Activated naive CD4-positive, alpha-beta T cell treated with anti-CD3 and anti-CD28 coated beads, Interleukin-2, amount 10 ng/mL, durations not matched to agents 7 days and 5 days (primary cell): ENCODE data around the gene ST7.
"Not testable (repeated sequence)": the region's sequence is repeated elsewhere in the genome, so short reads cannot be mapped to it uniquely, and the experiment has no call there.

Source experiments
- CTCF ChIA-PET: fragments of 350-600 bp; sonication (Branson Sonifier 250); formaldehyde crosslinking; loops from one replicate; lab custom pipeline; 2021; ENCODE audit warnings: antibody characterized with exemption; lab: Charles Lee
- DNase-seq: peaks from one replicate; pipeline ENCODE4 v3.0.0-alpha.2; 2020
- H3K27ac Mint-ChIP-seq: one replicate; pipeline ENCODE4 v1.8.0; 2021; ENCODE audit warnings: mild to moderate bottlenecking, moderate library complexity, mixed read lengths
- H3K27me3 Mint-ChIP-seq: one replicate; pipeline ENCODE4 v1.8.0; 2021; ENCODE audit warnings: mild to moderate bottlenecking, mixed read lengths
- H3K36me3 Mint-ChIP-seq: one replicate; pipeline ENCODE4 v1.8.0; 2021; ENCODE audit warnings: mixed read lengths
- H3K4me1 Mint-ChIP-seq: one replicate; pipeline ENCODE4 v1.8.0; 2021; ENCODE audit warnings: mixed read lengths
- H3K4me3 Mint-ChIP-seq: one replicate; pipeline ENCODE4 v1.8.0; 2021; ENCODE audit warnings: mild to moderate bottlenecking, moderate library complexity, mixed read lengths
- H3K9me3 Mint-ChIP-seq: one replicate; pipeline ENCODE4 v1.8.0; 2021; ENCODE audit warnings: mixed read lengths

Gene ST7

GRCh38 chr7:116975024-116975423, 21.7 kb downstream of the ST7 start:
- H3K27ac Mint-ChIP-seq, H3K4me3 Mint-ChIP-seq, H3K4me1 Mint-ChIP-seq, H3K9me3 Mint-ChIP-seq, CTCF ChIA-PET, H3K27me3 Mint-ChIP-seq, H3K36me3 Mint-ChIP-seq, DNase-seq: not testable (repeated sequence)

DNA sequence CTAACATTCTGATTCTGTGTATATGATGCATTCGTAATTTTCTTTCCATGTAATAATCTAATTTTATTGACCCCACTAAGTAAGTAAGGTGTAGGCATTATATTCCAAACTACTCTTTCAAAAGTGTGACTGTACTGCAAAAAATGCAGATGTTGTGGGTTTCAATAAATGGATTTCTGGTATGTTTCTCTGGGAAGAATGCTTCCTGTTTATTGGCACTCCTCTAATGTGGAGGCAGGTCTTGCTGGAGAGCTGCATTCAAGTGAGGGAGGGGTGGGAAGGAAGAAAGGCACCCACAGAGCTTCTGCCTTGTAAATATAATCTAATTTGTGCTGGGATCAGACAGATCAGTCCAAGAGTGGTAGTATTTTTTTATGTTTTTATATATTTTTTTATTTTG, 23.9 kb downstream of the ST7 start:
- H3K36me3 Mint-ChIP-seq = no peaks in the 10 kb centered on the region
- no peaks in the 10 kb centered on the region for H3K4me1 Mint-ChIP-seq
- H3K4me3 Mint-ChIP-seq = no peak overlapping the region
- no peak overlapping the region for H3K27ac Mint-ChIP-seq
- CTCF ChIA-PET = interaction anchor here (1.2 kb wide), 1 partner anchor 11 kb away, joined by 3 read pairs; no protein-coding TSS in a partner anchor
- H3K9me3 Mint-ChIP-seq = no peaks in the 10 kb centered on the region
- no peak for DNase-seq
- peaks cover 4% of the 10 kb centered on the region for H3K27me3 Mint-ChIP-seq

- H3K9me3 Mint-ChIP-seq = no peaks in the 10 kb centered on the region
- CTCF ChIA-PET = interaction anchor here (1.2 to 1.5 kb wide), 2 partner anchors 10 to 12 kb away, joined by 3 to 4 read pairs; no protein-coding TSS in a partner anchor
- no peaks in the 10 kb centered on the region for H3K36me3 Mint-ChIP-seq
- H3K27me3 Mint-ChIP-seq = no peaks in the 10 kb centered on the region
- DNase-seq = no peak
- H3K4me3 Mint-ChIP-seq = no peak overlapping the region
- H3K4me1 Mint-ChIP-seq = no peaks in the 10 kb centered on the region
- H3K27ac Mint-ChIP-seq = no peak overlapping the region
These were observed 24.7 kb downstream of the ST7 start for GRCh38 chr7:116978006-116978405.

- H3K4me3 Mint-ChIP-seq = no peak overlapping the region
- no peak for DNase-seq
- H3K27me3 Mint-ChIP-seq = no peaks in the 10 kb centered on the region
- no peak overlapping the region for H3K27ac Mint-ChIP-seq
- no peaks in the 10 kb centered on the region for H3K4me1 Mint-ChIP-seq
- H3K36me3 Mint-ChIP-seq = no peaks in the 10 kb centered on the region
- H3K9me3 Mint-ChIP-seq = no peaks in the 10 kb centered on the region
- CTCF ChIA-PET = no interaction called here
These were observed 26.1 kb downstream of the ST7 start for GRCh38 chr7:116979430-116979829.

GRCh38 chr7:116980354-116980753, 27.1 kb downstream of the ST7 start:
- no peaks in the 10 kb centered on the region for H3K36me3 Mint-ChIP-seq
- H3K4me1 Mint-ChIP-seq = no peaks in the 10 kb centered on the region
- no peak overlapping the region for H3K27ac Mint-ChIP-seq
- DNase-seq = no peak
- H3K27me3 Mint-ChIP-seq = no peaks in the 10 kb centered on the region
- H3K9me3 Mint-ChIP-seq = no peaks in the 10 kb centered on the region
- CTCF ChIA-PET = no interaction called here
- no peak overlapping the region for H3K4me3 Mint-ChIP-seq

DNA sequence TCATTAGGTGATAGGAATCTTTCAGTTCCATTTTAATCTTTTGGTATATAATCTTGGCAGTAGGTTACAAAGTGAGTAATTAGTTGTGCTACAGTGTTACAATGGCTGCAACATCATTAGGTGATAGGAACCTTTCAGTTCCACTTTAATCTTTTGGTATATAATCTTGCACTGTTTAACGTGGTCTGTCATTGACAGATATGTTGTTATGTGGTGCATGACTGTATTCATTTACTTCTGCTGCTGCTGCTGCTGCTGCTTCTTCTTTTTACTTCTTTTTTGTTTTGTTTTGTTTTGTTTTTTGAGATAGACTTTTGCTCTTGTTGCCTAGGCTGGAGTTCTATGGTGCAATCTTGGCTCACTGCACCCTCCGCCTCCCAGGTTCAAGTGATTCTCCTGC, 28.6 kb downstream of the ST7 start:
- CTCF ChIA-PET = interaction anchor here (0.7 to 1.1 kb wide), 2 partner anchors 136 to 146 kb away, joined by 3 read pairs; no protein-coding TSS in a partner anchor
- Mint-ChIP-seq H3K27me3 (no peaks in the 10 kb centered on the region), H3K9me3 (no peaks in the 10 kb centered on the region)

GRCh38 chr7:116984511-116984910, 31.2 kb downstream of the ST7 start:
- Mint-ChIP-seq H3K36me3 (no peaks in the 10 kb centered on the region), H3K4me1 (no peaks in the 10 kb centered on the region), H3K9me3 (no peaks in the 10 kb centered on the region), H3K4me3 (no peak overlapping the region), H3K27me3 (peaks cover 5% of the 10 kb centered on the region), H3K27ac (no peak overlapping the region)
- CTCF ChIA-PET = interaction anchor here (0.7 to 8.0 kb wide), 18 partner anchors 12 to 150 kb away, joined by 3 to 103 read pairs (median 6); no protein-coding TSS in a partner anchor
- no peak for DNase-seq

More for the DNA sequence above, 28.6 kb downstream of the ST7 start:
- no peaks in the 10 kb centered on the region for H3K36me3 Mint-ChIP-seq
- DNase-seq = no peak
- no peaks in the 10 kb centered on the region for H3K4me1 Mint-ChIP-seq
- H3K27ac Mint-ChIP-seq = no peak overlapping the region
- no peak overlapping the region for H3K4me3 Mint-ChIP-seq

- no peak for DNase-seq
- H3K4me1 Mint-ChIP-seq = no peaks in the 10 kb centered on the region
- CTCF ChIA-PET = interaction anchor here (0.7 to 8.0 kb wide), 22 partner anchors 11 to 155 kb away, joined by 3 to 103 read pairs (median 6); no protein-coding TSS in a partner anchor
- no peaks in the 10 kb centered on the region for H3K9me3 Mint-ChIP-seq
- no peak overlapping the region for H3K27ac Mint-ChIP-seq
- H3K4me3 Mint-ChIP-seq = no peak overlapping the region
- H3K36me3 Mint-ChIP-seq = no peaks in the 10 kb centered on the region
- H3K27me3 Mint-ChIP-seq = peaks cover 9% of the 10 kb centered on the region
These were observed 31.6 kb downstream of the ST7 start for GRCh38 chr7:116984917-116985316.

DNA sequence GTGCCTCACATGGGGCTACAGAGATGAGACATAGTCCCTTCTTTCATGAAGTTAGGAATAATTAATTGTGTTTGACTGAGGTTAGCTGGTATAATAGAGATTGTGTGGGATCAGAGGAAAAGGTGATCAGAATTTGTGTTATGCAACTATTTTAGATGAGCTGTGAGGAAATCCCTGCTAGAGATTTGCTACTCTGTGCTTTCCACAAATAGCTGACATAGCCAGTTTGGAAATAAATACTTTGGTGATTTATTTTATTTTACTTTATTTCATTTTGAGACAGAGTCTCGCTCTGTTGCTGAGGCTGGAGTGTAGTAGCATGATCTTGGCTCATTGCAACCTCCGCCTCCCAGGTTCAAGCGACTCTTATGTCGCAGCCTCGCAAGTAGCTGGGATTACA, 32.3 kb downstream of the ST7 start:
- no peak overlapping the region for H3K27ac Mint-ChIP-seq
- CTCF ChIA-PET = interaction anchor here (0.6 to 8.0 kb wide), 19 partner anchors 10 to 975 kb away, joined by 3 to 103 read pairs (median 6); no protein-coding TSS in a partner anchor
- no peak for DNase-seq
- no peaks in the 10 kb centered on the region for H3K4me1 Mint-ChIP-seq
- no peak overlapping the region for H3K4me3 Mint-ChIP-seq
- no peaks in the 10 kb centered on the region for H3K9me3 Mint-ChIP-seq
- H3K27me3 Mint-ChIP-seq = peaks cover 9% of the 10 kb centered on the region
- H3K36me3 Mint-ChIP-seq = no peaks in the 10 kb centered on the region

DNA sequence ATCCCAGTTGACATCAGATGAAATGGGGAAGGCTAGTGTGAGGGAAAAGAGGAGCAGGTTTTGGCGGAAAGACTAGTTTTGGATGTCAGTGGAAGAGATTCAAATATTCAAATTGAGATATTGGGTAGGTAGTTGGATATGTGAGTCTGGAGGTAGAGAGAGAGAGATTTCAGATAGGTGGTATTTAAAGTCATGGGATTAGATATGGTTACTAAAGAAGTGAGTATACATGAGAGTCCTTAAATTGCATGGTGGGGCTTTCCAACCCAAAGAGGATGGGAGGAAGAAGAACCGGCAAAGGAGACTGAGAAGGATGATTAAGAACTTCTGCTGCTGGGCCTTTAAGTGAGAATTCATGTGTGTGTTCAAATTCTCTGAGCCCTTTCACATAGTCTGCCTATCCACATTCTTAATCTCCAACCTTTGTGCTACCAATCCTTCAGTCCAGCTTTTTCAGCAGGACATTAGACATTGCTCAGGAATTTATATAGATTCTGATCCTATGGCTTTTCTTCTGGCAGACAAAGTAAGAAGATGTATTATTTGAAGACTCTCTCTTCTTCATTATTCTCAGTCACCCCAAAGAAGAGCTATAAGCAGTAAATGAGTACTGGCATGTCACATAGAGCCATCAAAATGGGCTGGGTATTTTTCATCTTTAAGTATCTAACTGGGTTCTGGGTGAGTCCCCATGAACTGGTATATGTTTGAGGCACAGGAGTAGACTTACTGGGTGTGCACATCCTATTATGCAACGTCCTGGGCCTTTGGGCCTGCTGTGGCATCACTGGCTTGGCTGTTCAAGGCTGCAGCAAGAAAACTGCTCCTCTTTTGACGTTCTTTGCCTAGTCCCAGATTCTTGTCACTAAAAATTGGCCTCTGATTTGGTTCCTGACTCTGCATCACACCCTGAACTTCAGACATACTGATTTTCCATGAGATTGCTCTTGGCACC, 33.6 kb downstream of the ST7 start:
- Mint-ChIP-seq H3K27me3 (peaks cover 17% of the 10 kb centered on the region), H3K4me1 (no peaks in the 10 kb centered on the region), H3K9me3 (no peaks in the 10 kb centered on the region), H3K4me3 (no peak overlapping the region), H3K27ac (no peak overlapping the region), H3K36me3 (no peaks in the 10 kb centered on the region)
- CTCF ChIA-PET = interaction anchor here (0.7 to 8.0 kb wide), 9 partner anchors 17 to 145 kb away, joined by 3 to 103 read pairs (median 5); no protein-coding TSS in a partner anchor
- no peak for DNase-seq

DNA sequence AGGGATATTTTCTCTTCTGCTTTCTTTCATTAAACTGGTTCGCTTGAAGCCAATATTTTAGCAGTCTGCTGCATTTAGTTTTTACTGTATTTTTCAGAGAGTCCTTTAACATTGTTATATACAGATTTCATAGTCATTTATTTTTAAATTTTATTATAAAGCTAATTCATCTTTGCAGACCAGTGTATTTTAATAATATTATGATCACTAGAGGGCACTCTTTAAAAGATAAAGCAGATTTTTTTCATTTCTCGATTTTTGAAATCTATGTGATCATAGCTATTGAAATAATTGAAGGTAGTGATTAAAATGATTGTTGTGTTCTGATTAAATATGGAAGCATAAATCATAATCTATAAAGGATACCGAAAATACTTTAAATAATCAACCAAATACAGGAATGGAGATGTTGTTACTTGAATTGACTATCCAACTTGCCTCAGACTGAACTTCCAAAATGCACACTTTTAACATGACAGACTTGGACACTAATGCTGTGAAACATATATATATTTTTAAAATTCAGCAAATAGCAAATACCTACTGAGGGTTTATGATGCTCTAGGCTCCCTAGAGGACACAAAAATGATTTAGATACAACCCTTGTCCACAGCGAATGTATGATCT, 35.2 kb downstream of the ST7 start:
- CTCF ChIA-PET = interaction anchor here (0.8 to 8.0 kb wide), 16 partner anchors 11 to 143 kb away, joined by 3 to 103 read pairs (median 4); no protein-coding TSS in a partner anchor

GRCh38 chr7:116990056-116990455, 36.8 kb downstream of the ST7 start:
- CTCF ChIA-PET = interaction anchor here (1.5 to 8.0 kb wide), 5 partner anchors 12 to 136 kb away, joined by 4 to 103 read pairs (median 38); no protein-coding TSS in a partner anchor
- no peak for DNase-seq
- Mint-ChIP-seq H3K27me3 (peaks cover 32% of the 10 kb centered on the region), H3K36me3 (no peaks in the 10 kb centered on the region), H3K4me3 (no peak overlapping the region), H3K4me1 (no peaks in the 10 kb centered on the region), H3K27ac (no peak overlapping the region), H3K9me3 (no peaks in the 10 kb centered on the region)

More for the DNA sequence above, 35.2 kb downstream of the ST7 start:
- Mint-ChIP-seq H3K27ac (no peak overlapping the region), H3K4me3 (no peak overlapping the region), H3K9me3 (no peaks in the 10 kb centered on the region), H3K4me1 (no peaks in the 10 kb centered on the region), H3K27me3 (peaks cover 28% of the 10 kb centered on the region), H3K36me3 (no peaks in the 10 kb centered on the region)
- DNase-seq = no peak

DNA sequence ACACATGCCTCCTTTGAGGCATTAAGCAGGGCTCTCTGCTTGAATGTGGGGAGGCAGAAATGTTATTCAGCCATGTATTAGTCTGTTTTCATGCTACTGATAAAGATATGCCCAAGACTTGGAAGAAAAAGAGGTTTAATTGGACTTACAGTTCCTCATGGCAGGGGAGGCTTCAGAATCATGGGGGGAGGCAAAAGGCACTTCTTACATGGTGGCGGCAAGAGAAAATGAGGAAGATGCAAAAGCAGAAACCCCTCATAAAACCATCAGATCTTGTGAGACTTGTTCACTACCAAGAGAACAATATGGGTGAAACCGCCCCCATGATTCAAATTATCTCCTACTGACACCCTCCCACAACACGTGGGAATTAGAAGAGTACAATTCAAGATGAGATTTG, 37.9 kb downstream of the ST7 start:
- CTCF ChIA-PET = interaction anchor here (3.7 to 8.0 kb wide), 3 partner anchors 18 to 135 kb away, joined by 38 to 103 read pairs (median 91); no protein-coding TSS in a partner anchor
- H3K27ac Mint-ChIP-seq = no peak overlapping the region
- no peak for DNase-seq
- no peaks in the 10 kb centered on the region for H3K9me3 Mint-ChIP-seq
- no peak overlapping the region for H3K4me3 Mint-ChIP-seq
- H3K36me3 Mint-ChIP-seq = no peaks in the 10 kb centered on the region
- H3K27me3 Mint-ChIP-seq = peaks cover 38% of the 10 kb centered on the region
- H3K4me1 Mint-ChIP-seq = no peaks in the 10 kb centered on the region

DNA sequence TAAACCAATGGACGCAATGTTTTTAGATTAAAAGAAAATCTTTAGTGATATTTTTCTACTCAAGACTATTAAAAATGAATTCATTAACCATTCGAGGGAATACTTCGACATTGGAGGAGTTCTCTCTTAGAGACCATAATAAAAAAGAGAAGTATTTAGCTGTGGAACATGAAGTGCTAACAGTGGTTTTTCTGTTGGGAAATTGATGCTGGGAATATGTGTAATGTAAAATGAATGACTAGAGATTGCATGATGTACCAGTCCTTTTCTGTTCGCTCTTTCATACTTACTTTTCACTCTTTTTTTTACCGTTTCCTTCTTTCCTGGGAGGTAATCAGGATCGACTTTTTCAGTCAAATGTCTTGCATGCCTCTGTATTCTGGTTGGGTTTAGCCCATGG, 41.3 kb downstream of the ST7 start:
- H3K27me3 Mint-ChIP-seq = peaks cover 36% of the 10 kb centered on the region
- no peaks in the 10 kb centered on the region for H3K9me3 Mint-ChIP-seq
- H3K4me1 Mint-ChIP-seq = no peaks in the 10 kb centered on the region
- no peak for DNase-seq
- H3K4me3 Mint-ChIP-seq = no peak overlapping the region
- no peak overlapping the region for H3K27ac Mint-ChIP-seq
- CTCF ChIA-PET = interaction anchor here (0.8 kb wide), 1 partner anchor 123 kb away, joined by 3 read pairs; no protein-coding TSS in a partner anchor
- no peaks in the 10 kb centered on the region for H3K36me3 Mint-ChIP-seq
